GM06990 (cell line): ENCODE data around the gene HBA2.
"Not testable (repeated sequence)": the region's sequence is repeated elsewhere in the genome, so short reads cannot be mapped to it uniquely, and the experiment has no call there.

Experiments
- DNase-seq: peaks from one replicate; pipeline ENCODE4 v3.0.0-alpha.2; 2011; ENCODE audit not compliant: insufficient read length; ENCODE audit errors: extremely low read depth
- H3K27me3 ChIP-seq: replicated peaks from 2 replicates; pipeline ENCODE4 v1.6.0; 2011; ENCODE audit warnings: low read length; ENCODE audit not compliant: control insufficient read depth, insufficient read depth
- H3K36me3 ChIP-seq: 2 replicates; pipeline ENCODE4 v1.5.1; 2011; ENCODE audit warnings: low read length; ENCODE audit not compliant: control insufficient read depth, insufficient read depth
- H3K4me3 ChIP-seq: replicated peaks from 2 replicates; pipeline ENCODE4 v1.5.1; 2011; ENCODE audit warnings: low read depth, mild to moderate bottlenecking, control low read depth, low read length
- TF ChIP-seq, protein P1 (sequence below): IDR thresholded peaks from 2 replicates; pipeline ENCODE4 v1.5.1; 2011; ENCODE audit warnings: low read length, control low read depth, mild to moderate bottlenecking, inconsistent platforms; ENCODE audit not compliant: insufficient read depth, poor library complexity, severe bottlenecking

Gene HBA2

GRCh38 chr16:192686-193085, 20.0 kb downstream of the HBA2 start:
- H3K36me3 ChIP-seq: peaks cover 39% of the 10 kb centered on the region
- no peak for DNase-seq
- no peak overlapping the region for H3K4me3 ChIP-seq
- TF ChIP-seq, protein P1, sequence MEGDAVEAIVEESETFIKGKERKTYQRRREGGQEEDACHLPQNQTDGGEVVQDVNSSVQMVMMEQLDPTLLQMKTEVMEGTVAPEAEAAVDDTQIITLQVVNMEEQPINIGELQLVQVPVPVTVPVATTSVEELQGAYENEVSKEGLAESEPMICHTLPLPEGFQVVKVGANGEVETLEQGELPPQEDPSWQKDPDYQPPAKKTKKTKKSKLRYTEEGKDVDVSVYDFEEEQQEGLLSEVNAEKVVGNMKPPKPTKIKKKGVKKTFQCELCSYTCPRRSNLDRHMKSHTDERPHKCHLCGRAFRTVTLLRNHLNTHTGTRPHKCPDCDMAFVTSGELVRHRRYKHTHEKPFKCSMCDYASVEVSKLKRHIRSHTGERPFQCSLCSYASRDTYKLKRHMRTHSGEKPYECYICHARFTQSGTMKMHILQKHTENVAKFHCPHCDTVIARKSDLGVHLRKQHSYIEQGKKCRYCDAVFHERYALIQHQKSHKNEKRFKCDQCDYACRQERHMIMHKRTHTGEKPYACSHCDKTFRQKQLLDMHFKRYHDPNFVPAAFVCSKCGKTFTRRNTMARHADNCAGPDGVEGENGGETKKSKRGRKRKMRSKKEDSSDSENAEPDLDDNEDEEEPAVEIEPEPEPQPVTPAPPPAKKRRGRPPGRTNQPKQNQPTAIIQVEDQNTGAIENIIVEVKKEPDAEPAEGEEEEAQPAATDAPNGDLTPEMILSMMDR: no peak
- H3K27me3 ChIP-seq: no peaks in the 10 kb centered on the region

- Histone ChIP-seq H3K27me3 (no peaks in the 10 kb centered on the region), H3K36me3 (peaks cover 39% of the 10 kb centered on the region), H3K4me3 (no peak overlapping the region)
- no peak for DNase-seq
- TF ChIP-seq, protein P1: no peak
Observed at GRCh38 chr16:193441-193840, 20.8 kb downstream of the HBA2 start.

- TF ChIP-seq, protein P1: no peak
- Histone ChIP-seq H3K36me3 (peaks cover 32% of the 10 kb centered on the region), H3K27me3 (no peaks in the 10 kb centered on the region), H3K4me3 (no peak overlapping the region)
- DNase-seq: no peak
Observed at GRCh38 chr16:194516-194915, 21.8 kb downstream of the HBA2 start.

DNA sequence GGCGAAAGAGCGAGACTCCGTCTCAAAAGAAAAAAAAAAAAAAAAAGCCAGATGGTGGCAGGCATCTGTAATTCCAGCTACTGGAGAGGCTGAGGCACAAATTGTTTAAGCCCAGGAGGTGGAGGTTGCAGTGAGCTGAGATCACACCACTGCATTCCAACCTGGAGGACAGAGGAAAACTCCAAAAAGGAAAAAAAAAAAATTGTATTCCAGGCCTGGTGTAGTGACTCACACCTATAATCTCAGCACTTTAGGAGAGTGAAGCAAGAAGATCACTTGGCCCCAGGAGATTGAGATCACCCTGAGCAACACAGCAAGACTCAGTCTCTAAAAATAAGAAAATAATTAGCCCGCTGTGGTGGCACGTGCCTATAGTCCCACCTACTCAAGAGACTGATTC, 27.7 kb downstream of the HBA2 start:
- Histone ChIP-seq H3K4me3 (no peak overlapping the region), H3K27me3 (no peaks in the 10 kb centered on the region), H3K36me3 (peaks cover 22% of the 10 kb centered on the region)
- TF ChIP-seq, protein P1: no peak
- no peak for DNase-seq

DNA sequence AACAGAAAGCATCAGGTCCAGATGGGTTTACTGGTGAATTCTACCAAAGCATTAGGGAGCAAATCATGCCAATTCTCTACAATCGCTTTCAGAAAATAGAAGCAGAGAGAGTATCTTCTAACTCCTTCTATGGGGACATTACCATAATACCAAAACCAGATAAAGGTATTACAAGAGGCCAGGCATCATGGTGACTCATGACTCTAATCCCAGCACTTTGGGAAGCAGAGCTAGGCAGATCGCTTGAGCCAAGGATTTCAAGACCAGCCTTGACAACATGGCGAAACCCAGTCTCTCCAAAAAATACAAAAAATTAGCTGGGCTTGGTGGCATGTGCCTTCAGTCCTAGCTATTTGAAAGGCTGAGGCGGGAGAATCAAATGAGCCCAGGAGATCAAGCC, 30.6 kb downstream of the HBA2 start:
- Histone ChIP-seq H3K36me3 (peaks cover 21% of the 10 kb centered on the region), H3K27me3 (no peaks in the 10 kb centered on the region), H3K4me3 (no peak overlapping the region)
- TF ChIP-seq, protein P1: no peak
- no peak for DNase-seq

DNA sequence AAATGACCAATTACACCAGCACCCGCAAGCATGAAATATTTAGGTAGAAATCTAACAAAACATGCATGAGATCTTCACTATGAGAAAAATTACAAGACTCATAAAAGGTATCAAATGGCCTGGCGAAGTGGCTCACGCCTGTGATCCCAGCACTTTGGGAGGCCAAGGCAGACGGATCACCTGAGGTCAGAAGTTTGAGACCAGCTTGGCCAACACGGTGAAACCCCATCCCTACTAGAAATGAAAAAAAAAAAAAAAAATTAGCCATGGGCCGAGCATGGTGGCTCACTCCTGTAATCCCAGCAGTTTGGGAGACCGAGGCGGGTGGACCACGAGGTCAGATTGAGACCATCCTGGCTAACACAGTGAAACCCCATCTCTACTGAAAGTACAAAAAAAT, 31.4 kb downstream of the HBA2 start:
- DNase-seq, H3K27me3 ChIP-seq, H3K4me3 ChIP-seq: not testable (repeated sequence)
- peaks cover 19% of the 10 kb centered on the region for H3K36me3 ChIP-seq

- peaks cover 21% of the 10 kb centered on the region for H3K36me3 ChIP-seq
- not testable (repeated sequence) for H3K27me3 ChIP-seq, H3K4me3 ChIP-seq, DNase-seq
Observed at GRCh38 chr16:209359-209758, 36.7 kb downstream of the HBA2 start.

GRCh38 chr16:211631-212180, 39.0 kb downstream of the HBA2 start:
- DNase-seq, H3K27me3 ChIP-seq, H3K4me3 ChIP-seq: not testable (repeated sequence)
- H3K36me3 ChIP-seq: peaks cover 15% of the 10 kb centered on the region
